Measurements from ENCODE around the gene CDKL4. TPM values are rescaled to one million over a fixed set of nuclear protein-coding genes. Genes with fewer than 3 reads are reported as not detected.

CDKL4 gene
- total RNA-seq, 2 donors from 2014 or later: 0.24 TPM; not detected in 1

- Histone ChIP-seq H3K4me3 (ENCODE audit: low read length) (no peak overlapping the region), H3K27me3 (ENCODE audit: control insufficient read depth, insufficient read depth, low read length, poor library complexity, severe bottlenecking) (no peaks in the 10 kb centered on the region), H3K9ac (ENCODE audit: extremely low read depth, low read length, poor library complexity, severe bottlenecking) (no peak overlapping the region), H3K9me3 (ENCODE audit: control insufficient read depth, low read length) (no peaks in the 10 kb centered on the region), H3K27ac (ENCODE audit: low read depth, low read length) (no peak overlapping the region), H3K36me3 (ENCODE audit: control insufficient read depth, insufficient read depth, low read length) (no peaks in the 10 kb centered on the region), H3K4me1 (ENCODE audit: control insufficient read depth, insufficient read depth, low read length) (no peaks in the 10 kb centered on the region)
- no peak overlapping the region for H3K4me3 Mint-ChIP-seq
- no peak for TF ChIP-seq CTCF (conservative IDR thresholded peaks at IDR 0.05)
- no peaks in the 10 kb centered on the region for H3K27me3 Mint-ChIP-seq (ENCODE audit: insufficient read depth)
- H3K9me3 Mint-ChIP-seq: no peaks in the 10 kb centered on the region
- no CpG with 5 or more reads among the region's 1 CpG for WGBS, 2 experiments (ENCODE audit: insufficient coverage in 1 of 2, insufficient read length in 1 of 2)
- peaks cover 19% of the 10 kb centered on the region for H3K4me1 Mint-ChIP-seq
- H3K36me3 Mint-ChIP-seq (ENCODE audit: low read depth): no peaks in the 10 kb centered on the region
- DNase-seq: no peak
- no peak overlapping the region for H3K27ac Mint-ChIP-seq
Observed at GRCh38 chr2:39223909-39224308, 19.9 kb downstream of the CDKL4 start.

GRCh38 chr2:39221459-39221858 lies 22.3 kb downstream of the CDKL4 start:
- Mint-ChIP-seq H3K27ac (no peak overlapping the region), H3K4me3 (no peak overlapping the region), H3K36me3 (ENCODE audit: low read depth) (no peaks in the 10 kb centered on the region), H3K4me1 (peaks cover 8% of the 10 kb centered on the region), H3K9me3 (no peaks in the 10 kb centered on the region), H3K27me3 (ENCODE audit: insufficient read depth) (no peaks in the 10 kb centered on the region)
- no peaks in the 10 kb centered on the region for H3K9me3 ChIP-seq (ENCODE audit: control insufficient read depth, low read length)
- H3K9ac ChIP-seq (ENCODE audit: extremely low read depth, low read length, poor library complexity, severe bottlenecking): no peak overlapping the region
- 96 to 100% methylated on average over 2 to 3 of the region's 3 CpGs for WGBS, 2 experiments (ENCODE audit: insufficient coverage in 1 of 2, insufficient read length in 1 of 2)
- no peak for DNase-seq
- no peak for TF ChIP-seq CTCF (conservative IDR thresholded peaks at IDR 0.05)
- no peak overlapping the region for H3K4me3 ChIP-seq (ENCODE audit: low read length)
- no peaks in the 10 kb centered on the region for H3K36me3 ChIP-seq (ENCODE audit: control insufficient read depth, insufficient read depth, low read length)
- no peaks in the 10 kb centered on the region for H3K27me3 ChIP-seq (ENCODE audit: control insufficient read depth, insufficient read depth, low read length, poor library complexity, severe bottlenecking)
- H3K4me1 ChIP-seq (ENCODE audit: control insufficient read depth, insufficient read depth, low read length): no peaks in the 10 kb centered on the region
- no peak overlapping the region for H3K27ac ChIP-seq (ENCODE audit: low read depth, low read length)

- no peak overlapping the region for H3K4me3 Mint-ChIP-seq
- Histone ChIP-seq H3K9ac (ENCODE audit: extremely low read depth, low read length, poor library complexity, severe bottlenecking) (no peak overlapping the region), H3K4me3 (ENCODE audit: low read length) (no peak overlapping the region), H3K9me3 (ENCODE audit: control insufficient read depth, low read length) (no peaks in the 10 kb centered on the region), H3K36me3 (ENCODE audit: control insufficient read depth, insufficient read depth, low read length) (no peaks in the 10 kb centered on the region), H3K27ac (ENCODE audit: low read depth, low read length) (no peak overlapping the region), H3K27me3 (ENCODE audit: control insufficient read depth, insufficient read depth, low read length, poor library complexity, severe bottlenecking) (no peaks in the 10 kb centered on the region), H3K4me1 (ENCODE audit: control insufficient read depth, insufficient read depth, low read length) (no peaks in the 10 kb centered on the region)
- no peaks in the 10 kb centered on the region for H3K9me3 Mint-ChIP-seq
- no peak overlapping the region for H3K27ac Mint-ChIP-seq
- WGBS, 2 experiments (ENCODE audit: insufficient coverage in 1 of 2, insufficient read length in 1 of 2): 82 to 90% methylated on average over 1 to 2 of the region's 2 CpGs
- H3K4me1 Mint-ChIP-seq: peaks cover 8% of the 10 kb centered on the region
- H3K36me3 Mint-ChIP-seq (ENCODE audit: low read depth): no peaks in the 10 kb centered on the region
- no peaks in the 10 kb centered on the region for H3K27me3 Mint-ChIP-seq (ENCODE audit: insufficient read depth)
- DNase-seq: no peak
- no peak for TF ChIP-seq CTCF (conservative IDR thresholded peaks at IDR 0.05)
Observed at GRCh38 chr2:39220136-39220535, 23.6 kb downstream of the CDKL4 start.
